Panc1 (cell line): Measurements from ENCODE around the gene GJA1. TPM values are rescaled to one million over a fixed set of nuclear protein-coding genes. Genes with fewer than 3 reads are reported as not detected.

Experiments used
- ATAC-seq: fragments of 200-7000 bp; cut with Tn5 transposase; 2 replicates; pipeline ENCODE4 v1.9.1; 2020; ENCODE audit warnings: mild to moderate bottlenecking, moderate library complexity
- BruUV-seq: library from RNA; stranded (reverse); fragments of 400-500 nt; replicated peaks from 2 replicates; lab custom pipeline; 2021; lab: Mats Ljungman, UMichigan
- CTCF ChIA-PET: fragments of 300-600 bp; sonication (Branson Sonifier 250); formaldehyde crosslinking; loops from one replicate; lab custom pipeline; 2022; ENCODE audit warnings: antibody characterized with exemption; lab: Charles Lee
- POLR2A ChIA-PET: fragments of 300-600 bp; sonication (Branson Sonifier 250); formaldehyde crosslinking; loops from one replicate; lab custom pipeline; 2022; ENCODE audit warnings: antibody characterized with exemption; lab: Charles Lee
- DNase-seq: peaks from one replicate; pipeline ENCODE4 v3.0.0-alpha.2; 2010; ENCODE audit warnings: low read depth, low spot score
- H3K27ac ChIP-seq: 2 replicates; pipeline ENCODE4 v1.5.1; 2011; ENCODE audit warnings: mild to moderate bottlenecking, low read length, inconsistent platforms
- H3K27me3 ChIP-seq: fragments of 200-500 bp; sonication (Bioruptor generic); 2 replicates; pipeline ENCODE4 v1.6.0; 2014; ENCODE audit warnings: low read length, inconsistent platforms; ENCODE audit not compliant: control insufficient read depth, insufficient read depth
- H3K36me3 ChIP-seq: fragments of 200-500 bp; sonication (Bioruptor generic); 2 replicates; pipeline ENCODE4 v1.5.1; 2014; ENCODE audit warnings: inconsistent platforms, mild to moderate bottlenecking, low read length, moderate library complexity; ENCODE audit not compliant: control insufficient read depth, insufficient read depth
- H3K4me1 ChIP-seq: 2 replicates; pipeline ENCODE4 v1.5.1; 2011; ENCODE audit warnings: inconsistent platforms, mild to moderate bottlenecking, low read length, moderate library complexity; ENCODE audit not compliant: control insufficient read depth, insufficient read depth
- H3K4me3 ChIP-seq, 2 experiments: 2 replicates each; pipeline ENCODE4 v1.5.1; 2011 to 2012; ENCODE audit warnings: low read depth in 2 of 2, low read length in 2 of 2, mild to moderate bottlenecking in 2 of 2, inconsistent platforms in 1 of 2, moderate library complexity in 1 of 2
- H3K9me3 ChIP-seq: fragments of 200-500 bp; sonication (Bioruptor generic); 2 replicates; pipeline ENCODE4 v1.5.1; 2014; ENCODE audit warnings: low read depth, mild to moderate bottlenecking, inconsistent platforms, low read length, moderate library complexity; ENCODE audit not compliant: control insufficient read depth, insufficient read depth
- POLR2AphosphoS5 ChIP-seq: IDR thresholded peaks from 2 replicates; pipeline ENCODE4 v1.6.1; 2012; ENCODE audit warnings: mild to moderate bottlenecking, low read depth, low read length, moderate library complexity
- SIN3A ChIP-seq: IDR thresholded peaks from 2 replicates; pipeline ENCODE4 v1.6.1; 2012; ENCODE audit warnings: low read depth, mild to moderate bottlenecking, low read length, moderate library complexity, borderline replicate concordance; ENCODE audit not compliant: insufficient read depth
- TCF7L2 ChIP-seq: IDR thresholded peaks from 2 replicates; pipeline ENCODE4 v1.6.1; 2011; ENCODE audit warnings: mild to moderate bottlenecking, low read depth, low read length, inconsistent platforms
- in situ Hi-C: cut with HindIII; loops from 2 replicates; pipeline ENCODE4 v1.10.0; 2016; ENCODE audit warnings: low sequenced_read_pairs, low pct_unique_long_range_greater_than_20kb
- intact Hi-C: fragments of 100-400 bp; cut with micrococcal nuclease; formaldehyde crosslinking; loops from one replicate; pipeline ENCODE4 v1.10.0; 2022; ENCODE audit not compliant: unreplicated experiment
- total RNA-seq: library from RNA; stranded (reverse); gene quantifications from one replicate; pipeline ENCODE4 v1.2.1, GENCODE V29; 2021; ENCODE audit not compliant: unreplicated experiment
- TF ChIP-seq, protein P1 (sequence below), 2 experiments: IDR thresholded peaks; 2 replicates each; pipeline ENCODE4 v1.6.1; 2011 to 2012; ENCODE audit warnings: low read depth in 2 of 2, control low read depth in 1 of 2, low read length in 1 of 2, mild to moderate bottlenecking in 1 of 2, moderate library complexity in 1 of 2; ENCODE audit not compliant: insufficient read depth in 1 of 2
- TF ChIP-seq, protein P2 (sequence below): fragments of 450-650 bp; IDR thresholded peaks from 2 replicates; pipeline ENCODE4 v1.5.1; 2017; ENCODE audit warnings: mild to moderate bottlenecking

Gene GJA1
- total RNA-seq, 1 experiment from 2014 or later = 3.8 TPM

DNA sequence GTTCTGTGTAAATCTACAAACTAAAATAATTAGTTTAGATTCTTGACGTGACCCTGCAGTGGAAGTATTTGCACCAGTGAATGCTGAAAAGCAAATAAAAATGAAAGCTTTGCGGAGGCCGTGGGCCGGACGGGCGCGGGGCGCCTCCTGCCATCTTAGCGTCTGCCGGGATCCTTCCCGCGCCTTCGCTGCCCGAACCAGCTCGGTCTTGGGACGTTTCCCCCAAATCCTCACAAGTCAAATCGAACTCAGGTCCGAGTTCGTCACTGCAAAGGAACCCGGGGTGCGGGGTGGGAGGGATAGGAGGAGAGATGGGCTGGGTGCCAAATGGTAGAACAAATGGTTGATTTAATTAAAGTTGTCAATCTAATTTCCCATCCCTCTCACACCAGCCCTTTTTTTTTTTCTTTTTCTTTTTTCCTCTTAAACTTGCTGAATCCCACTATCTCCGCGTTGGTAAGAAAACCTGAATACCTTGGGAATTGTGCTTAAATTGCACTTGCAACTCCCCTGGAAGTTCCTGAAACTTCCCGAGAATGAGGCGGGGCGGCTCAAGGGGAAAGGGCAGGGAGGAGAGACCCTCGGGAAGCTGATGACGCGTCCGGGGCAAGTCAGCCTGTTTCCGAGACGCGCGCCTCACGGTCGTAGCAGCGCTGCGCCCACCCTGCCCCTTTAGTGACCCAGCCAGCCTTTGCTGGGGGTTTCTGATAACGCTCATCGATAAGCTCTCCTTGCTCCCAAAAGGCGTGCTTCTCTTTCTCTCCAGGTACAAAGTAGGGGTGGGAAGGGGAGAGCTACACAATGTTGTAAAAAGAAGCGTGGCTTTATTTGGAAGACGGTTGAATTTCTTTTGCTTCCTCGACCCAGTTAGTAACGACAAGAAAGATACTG, 1.8 kb downstream of the GJA1 start:
- intact Hi-C loops (loop anchor here (10.0 kb wide), 3 partner anchors 408 to 1098 kb away; no protein-coding TSS in a partner anchor), in situ Hi-C loops (no loop called here)
- Histone ChIP-seq H3K4me1 (peaks cover 5% of the 10 kb centered on the region; the same call in 1 of the 2 replicates), H3K4me3 (peak overlapping the region; percentile 45 to 64), H3K27me3 (peaks cover 36% of the 10 kb centered on the region), H3K27ac (no peak overlapping the region), H3K36me3 (no peaks in the 10 kb centered on the region), H3K9me3 (no peaks in the 10 kb centered on the region)
- DNase-seq (no peak), ATAC-seq (peak; percentile 62)
- ChIA-PET CTCF (interaction anchor here (0.6 kb wide), 1 partner anchor 61 kb away, joined by 3 read pairs; no protein-coding TSS in a partner anchor), POLR2A (no interaction called here)
- TF ChIP-seq SIN3A (no peak), TCF7L2 (no peak), POLR2AphosphoS5 (no peak)
- TF ChIP-seq, protein P1, sequence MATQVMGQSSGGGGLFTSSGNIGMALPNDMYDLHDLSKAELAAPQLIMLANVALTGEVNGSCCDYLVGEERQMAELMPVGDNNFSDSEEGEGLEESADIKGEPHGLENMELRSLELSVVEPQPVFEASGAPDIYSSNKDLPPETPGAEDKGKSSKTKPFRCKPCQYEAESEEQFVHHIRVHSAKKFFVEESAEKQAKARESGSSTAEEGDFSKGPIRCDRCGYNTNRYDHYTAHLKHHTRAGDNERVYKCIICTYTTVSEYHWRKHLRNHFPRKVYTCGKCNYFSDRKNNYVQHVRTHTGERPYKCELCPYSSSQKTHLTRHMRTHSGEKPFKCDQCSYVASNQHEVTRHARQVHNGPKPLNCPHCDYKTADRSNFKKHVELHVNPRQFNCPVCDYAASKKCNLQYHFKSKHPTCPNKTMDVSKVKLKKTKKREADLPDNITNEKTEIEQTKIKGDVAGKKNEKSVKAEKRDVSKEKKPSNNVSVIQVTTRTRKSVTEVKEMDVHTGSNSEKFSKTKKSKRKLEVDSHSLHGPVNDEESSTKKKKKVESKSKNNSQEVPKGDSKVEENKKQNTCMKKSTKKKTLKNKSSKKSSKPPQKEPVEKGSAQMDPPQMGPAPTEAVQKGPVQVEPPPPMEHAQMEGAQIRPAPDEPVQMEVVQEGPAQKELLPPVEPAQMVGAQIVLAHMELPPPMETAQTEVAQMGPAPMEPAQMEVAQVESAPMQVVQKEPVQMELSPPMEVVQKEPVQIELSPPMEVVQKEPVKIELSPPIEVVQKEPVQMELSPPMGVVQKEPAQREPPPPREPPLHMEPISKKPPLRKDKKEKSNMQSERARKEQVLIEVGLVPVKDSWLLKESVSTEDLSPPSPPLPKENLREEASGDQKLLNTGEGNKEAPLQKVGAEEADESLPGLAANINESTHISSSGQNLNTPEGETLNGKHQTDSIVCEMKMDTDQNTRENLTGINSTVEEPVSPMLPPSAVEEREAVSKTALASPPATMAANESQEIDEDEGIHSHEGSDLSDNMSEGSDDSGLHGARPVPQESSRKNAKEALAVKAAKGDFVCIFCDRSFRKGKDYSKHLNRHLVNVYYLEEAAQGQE (IDR thresholded peaks at IDR 0.05; ENCODE audit: insufficient read depth in 1 of 2, low read depth in 2 of 2, low read length in 1 of 2) = no peak
- TF ChIP-seq, protein P2, sequence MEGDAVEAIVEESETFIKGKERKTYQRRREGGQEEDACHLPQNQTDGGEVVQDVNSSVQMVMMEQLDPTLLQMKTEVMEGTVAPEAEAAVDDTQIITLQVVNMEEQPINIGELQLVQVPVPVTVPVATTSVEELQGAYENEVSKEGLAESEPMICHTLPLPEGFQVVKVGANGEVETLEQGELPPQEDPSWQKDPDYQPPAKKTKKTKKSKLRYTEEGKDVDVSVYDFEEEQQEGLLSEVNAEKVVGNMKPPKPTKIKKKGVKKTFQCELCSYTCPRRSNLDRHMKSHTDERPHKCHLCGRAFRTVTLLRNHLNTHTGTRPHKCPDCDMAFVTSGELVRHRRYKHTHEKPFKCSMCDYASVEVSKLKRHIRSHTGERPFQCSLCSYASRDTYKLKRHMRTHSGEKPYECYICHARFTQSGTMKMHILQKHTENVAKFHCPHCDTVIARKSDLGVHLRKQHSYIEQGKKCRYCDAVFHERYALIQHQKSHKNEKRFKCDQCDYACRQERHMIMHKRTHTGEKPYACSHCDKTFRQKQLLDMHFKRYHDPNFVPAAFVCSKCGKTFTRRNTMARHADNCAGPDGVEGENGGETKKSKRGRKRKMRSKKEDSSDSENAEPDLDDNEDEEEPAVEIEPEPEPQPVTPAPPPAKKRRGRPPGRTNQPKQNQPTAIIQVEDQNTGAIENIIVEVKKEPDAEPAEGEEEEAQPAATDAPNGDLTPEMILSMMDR = no peak
- BruUV-seq = no TSS peak

DNA sequence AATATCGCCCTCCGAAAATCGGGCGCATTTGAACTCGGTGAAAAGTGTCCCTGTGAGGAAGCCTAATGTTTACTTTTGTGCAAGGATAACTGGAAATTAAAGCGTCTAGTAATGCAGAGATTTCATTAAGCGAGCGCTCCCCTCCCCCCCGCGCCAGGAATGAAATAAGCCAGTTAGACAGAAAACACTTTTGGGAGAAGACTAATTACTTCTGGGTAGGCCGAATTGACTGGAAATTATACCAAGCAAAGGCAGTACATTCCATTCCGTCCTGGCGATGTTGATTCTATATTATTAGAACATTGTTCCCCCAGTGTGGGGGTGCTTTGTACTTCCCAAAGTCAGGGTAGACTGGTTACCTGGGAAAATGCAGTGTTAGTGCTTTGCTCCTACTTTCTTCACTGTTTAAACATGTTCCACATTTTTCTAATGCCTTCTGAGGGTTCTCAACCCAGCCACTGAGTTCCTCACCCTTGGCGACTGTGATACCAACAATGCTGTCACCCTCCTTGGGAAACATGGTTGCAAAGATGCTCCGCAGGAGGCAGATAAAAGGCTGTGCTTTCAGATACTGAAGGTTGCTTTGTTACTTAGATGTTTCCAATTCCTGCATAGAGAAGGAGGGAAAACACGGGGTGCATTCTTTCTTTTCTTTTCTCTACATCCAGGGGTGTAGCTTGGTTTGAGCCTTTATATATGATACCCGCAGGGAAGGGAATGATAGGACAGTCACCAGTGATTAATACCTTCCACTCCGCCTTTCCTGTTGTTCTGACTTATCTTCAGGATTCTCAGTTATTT, 2.6 kb downstream of the GJA1 start:
- H3K9me3 ChIP-seq = no peaks in the 10 kb centered on the region
- ChIA-PET CTCF (no interaction called here), POLR2A (no interaction called here)
- H3K4me3 ChIP-seq = peak overlapping the region; percentile 45 to 64
- no peaks in the 10 kb centered on the region for H3K36me3 ChIP-seq
- TF ChIP-seq, protein P1 (IDR thresholded peaks at IDR 0.05; ENCODE audit: insufficient read depth in 1 of 2, low read depth in 2 of 2, low read length in 1 of 2) = no peak
- intact Hi-C loops = loop anchor here (10.0 kb wide), 3 partner anchors 407 to 1097 kb away; no protein-coding TSS in a partner anchor
- peaks cover 36% of the 10 kb centered on the region for H3K27me3 ChIP-seq
- peak; percentile 49; the same call in 1 of the 2 replicates for ATAC-seq
- in situ Hi-C loops = no loop called here
- no peak for DNase-seq
- peaks cover 5% of the 10 kb centered on the region; the same call in 1 of the 2 replicates for H3K4me1 ChIP-seq
- BruUV-seq = no TSS peak
- no peak overlapping the region for H3K27ac ChIP-seq
